Astrocyte (in vitro differentiated cells and primary cell): Measurements from ENCODE around the gene ZFP14. TPM values are rescaled to one million over a fixed set of nuclear protein-coding genes. Genes with fewer than 3 reads are reported as not detected.

Source experiments
- DNase-seq: peaks from one replicate; pipeline ENCODE4 v3.0.0-alpha.2; 2010; ENCODE audit warnings: low read depth
- FAIRE-seq: peaks from 2 replicates; lab custom pipeline; 2011; peaks lifted over from hg19 to GRCh38; lab: Jason Lieb, UNC
- H2AFZ ChIP-seq: 2 replicates; pipeline ENCODE4 v1.6.0; 2012; ENCODE audit warnings: low read depth, low read length, inconsistent platforms
- H3K27ac ChIP-seq: 2 replicates; pipeline ENCODE4 v1.5.1; 2011; ENCODE audit warnings: low read depth, low read length, inconsistent platforms
- H3K27me3 ChIP-seq: 2 replicates; pipeline ENCODE4 v1.6.0; 2011; ENCODE audit warnings: low read length, inconsistent platforms; ENCODE audit not compliant: insufficient read depth
- H3K36me3 ChIP-seq: 2 replicates; pipeline ENCODE4 v1.5.1; 2011; ENCODE audit warnings: low read length, inconsistent platforms; ENCODE audit not compliant: insufficient read depth
- H3K4me1 ChIP-seq: 2 replicates; pipeline ENCODE4 v1.5.1; 2011; ENCODE audit warnings: low read length, inconsistent platforms; ENCODE audit not compliant: insufficient read depth
- H3K4me2 ChIP-seq: 2 replicates; pipeline ENCODE4 v1.6.0; 2012; ENCODE audit warnings: low read length, inconsistent platforms
- H3K4me3 ChIP-seq: 2 replicates; pipeline ENCODE4 v1.5.1; 2011; ENCODE audit warnings: low read depth, mild to moderate bottlenecking, low read length, inconsistent platforms; ENCODE audit not compliant: insufficient read depth
- H3K79me2 ChIP-seq: 2 replicates; pipeline ENCODE4 v1.6.0; 2012; ENCODE audit warnings: mild to moderate bottlenecking, low read length, inconsistent platforms; ENCODE audit not compliant: insufficient read depth
- H3K9ac ChIP-seq: 2 replicates; pipeline ENCODE4 v1.6.0; 2012; ENCODE audit warnings: mild to moderate bottlenecking, low read length, inconsistent platforms
- H3K9me3 ChIP-seq: 2 replicates; pipeline ENCODE4 v1.5.1; 2012; ENCODE audit warnings: low read depth, mild to moderate bottlenecking, low read length, inconsistent platforms; ENCODE audit not compliant: insufficient read depth
- H4K20me1 ChIP-seq: 2 replicates; pipeline ENCODE4 v1.6.0; 2012; ENCODE audit warnings: low read length, inconsistent platforms; ENCODE audit not compliant: insufficient read depth
- H3K27ac Mint-ChIP-seq: one replicate; pipeline ENCODE4 v1.8.0; 2021; ENCODE audit warnings: mild to moderate bottlenecking, mixed read lengths; ENCODE audit not compliant: unreplicated experiment
- H3K27me3 Mint-ChIP-seq: one replicate; pipeline ENCODE4 v1.8.0; 2021; ENCODE audit warnings: low read depth, mixed read lengths; ENCODE audit not compliant: unreplicated experiment
- H3K36me3 Mint-ChIP-seq: one replicate; pipeline ENCODE4 v1.8.0; 2021; ENCODE audit warnings: low read depth, mixed read lengths; ENCODE audit not compliant: unreplicated experiment
- H3K4me1 Mint-ChIP-seq: one replicate; pipeline ENCODE4 v1.8.0; 2021; ENCODE audit warnings: low read depth, mixed read lengths; ENCODE audit not compliant: unreplicated experiment
- H3K4me3 Mint-ChIP-seq: one replicate; pipeline ENCODE4 v1.8.0; 2021; ENCODE audit warnings: mild to moderate bottlenecking, moderate library complexity, mixed read lengths; ENCODE audit not compliant: unreplicated experiment
- H3K9me3 Mint-ChIP-seq: one replicate; pipeline ENCODE4 v1.8.0; 2021; ENCODE audit warnings: mild to moderate bottlenecking, mixed read lengths; ENCODE audit not compliant: unreplicated experiment
- CTCF ChIP-seq: IDR thresholded peaks from 2 replicates; pipeline ENCODE4 v1.5.1; 2011; ENCODE audit warnings: low read depth, mild to moderate bottlenecking, inconsistent platforms, low read length, moderate library complexity; ENCODE audit not compliant: insufficient read depth
- EZH2 ChIP-seq: IDR thresholded peaks from 2 replicates; pipeline ENCODE4 v1.6.1; 2012; ENCODE audit warnings: mild to moderate bottlenecking, low read length, inconsistent platforms; ENCODE audit not compliant: insufficient read depth
- total RNA-seq: library from RNA; stranded (reverse); gene quantifications from 2 replicates; pipeline ENCODE4 v1.2.1, GENCODE V29; 2021

The ZFP14 gene
- total RNA-seq, 1 donor from 2014 or later: 3.2 TPM

- Histone ChIP-seq H3K27me3 (no peaks in the 10 kb centered on the region), H3K4me1 (no peaks in the 10 kb centered on the region), H3K4me3 (no peak overlapping the region), H3K9ac (no peak overlapping the region), H3K27ac (no peak overlapping the region), H3K36me3 (peaks cover 28% of the 10 kb centered on the region), H3K4me2 (no peak overlapping the region), H2AFZ (no peak overlapping the region), H3K79me2 (no peaks in the 10 kb centered on the region), H3K9me3 (peaks cover 18% of the 10 kb centered on the region), H4K20me1 (no peaks in the 10 kb centered on the region)
- peaks cover 63% of the 10 kb centered on the region for H3K36me3 Mint-ChIP-seq
- no peak overlapping the region for H3K4me3 Mint-ChIP-seq
- no peaks in the 10 kb centered on the region for H3K4me1 Mint-ChIP-seq
- peaks cover 45% of the 10 kb centered on the region for H3K9me3 Mint-ChIP-seq
- no peaks in the 10 kb centered on the region for H3K27me3 Mint-ChIP-seq
- H3K27ac Mint-ChIP-seq: no peak overlapping the region
- FAIRE-seq: no peak
- DNase-seq: no peak
- TF ChIP-seq CTCF (no peak), EZH2 (no peak)
These were observed 19.6 kb upstream of the ZFP14 start for GRCh38 chr19:36398571-36398970.

GRCh38 chr19:36392916-36393673 lies 14.1 kb upstream of the ZFP14 start:
- TF ChIP-seq EZH2: no peak
- Histone ChIP-seq H3K4me1 (no peaks in the 10 kb centered on the region), H3K4me3 (no peak overlapping the region), H3K36me3 (peaks cover 27% of the 10 kb centered on the region), H3K9ac (no peak overlapping the region), H3K27me3 (no peaks in the 10 kb centered on the region), H3K27ac (no peak overlapping the region), H3K4me2 (no peak overlapping the region), H2AFZ (no peak overlapping the region), H3K9me3 (peaks cover 43% of the 10 kb centered on the region), H3K79me2 (no peaks in the 10 kb centered on the region), H4K20me1 (no peaks in the 10 kb centered on the region)
- H3K27ac Mint-ChIP-seq: no peak overlapping the region
- no peak overlapping the region for H3K4me3 Mint-ChIP-seq
- DNase-seq (no peak), FAIRE-seq (no peak)
- peaks cover 62% of the 10 kb centered on the region for H3K9me3 Mint-ChIP-seq
- H3K36me3 Mint-ChIP-seq: peaks cover 68% of the 10 kb centered on the region
- no peaks in the 10 kb centered on the region for H3K27me3 Mint-ChIP-seq
- no peaks in the 10 kb centered on the region for H3K4me1 Mint-ChIP-seq

DNA sequence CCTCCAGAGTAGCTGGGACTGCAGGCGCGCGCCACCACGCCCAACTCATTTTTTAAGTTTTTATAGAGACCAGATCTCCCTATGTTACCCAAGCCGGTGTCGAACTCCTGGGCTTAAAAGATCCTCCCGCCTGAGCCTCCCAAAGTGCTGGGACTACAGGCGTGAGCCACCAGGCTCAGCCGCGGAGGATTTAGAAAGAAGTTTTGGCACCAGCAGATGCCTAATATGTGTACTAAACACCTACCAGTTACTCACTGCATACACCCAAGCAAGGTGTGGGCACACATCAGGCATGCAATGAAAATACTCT lies 464 bp upstream of the ZFP14 start:
- TF ChIP-seq EZH2 (no peak), CTCF (no peak)
- Mint-ChIP-seq H3K36me3 (no peaks in the 10 kb centered on the region), H3K9me3 (no peaks in the 10 kb centered on the region), H3K4me3 (peak overlapping the region; percentile 85), H3K27ac (no peak overlapping the region), H3K4me1 (peaks cover 4% of the 10 kb centered on the region), H3K27me3 (no peaks in the 10 kb centered on the region)
- H3K9me3 ChIP-seq: peaks cover 2% of the 10 kb centered on the region
- peak overlapping the region; percentile 82 for H3K9ac ChIP-seq
- no peaks in the 10 kb centered on the region for H3K79me2 ChIP-seq
- peaks cover 9% of the 10 kb centered on the region for H3K4me1 ChIP-seq
- H4K20me1 ChIP-seq: no peaks in the 10 kb centered on the region
- no peaks in the 10 kb centered on the region for H3K27me3 ChIP-seq
- peak overlapping the region; percentile 97 for H3K4me2 ChIP-seq
- peak overlapping the region; percentile 92 for H2AFZ ChIP-seq
- no peaks in the 10 kb centered on the region for H3K36me3 ChIP-seq
- no peak for DNase-seq
- no peak overlapping the region for H3K27ac ChIP-seq
- H3K4me3 ChIP-seq: peak overlapping the region; percentile 95
- no peak for FAIRE-seq
